ENCODE data around the gene DNLZ.

DNA sequence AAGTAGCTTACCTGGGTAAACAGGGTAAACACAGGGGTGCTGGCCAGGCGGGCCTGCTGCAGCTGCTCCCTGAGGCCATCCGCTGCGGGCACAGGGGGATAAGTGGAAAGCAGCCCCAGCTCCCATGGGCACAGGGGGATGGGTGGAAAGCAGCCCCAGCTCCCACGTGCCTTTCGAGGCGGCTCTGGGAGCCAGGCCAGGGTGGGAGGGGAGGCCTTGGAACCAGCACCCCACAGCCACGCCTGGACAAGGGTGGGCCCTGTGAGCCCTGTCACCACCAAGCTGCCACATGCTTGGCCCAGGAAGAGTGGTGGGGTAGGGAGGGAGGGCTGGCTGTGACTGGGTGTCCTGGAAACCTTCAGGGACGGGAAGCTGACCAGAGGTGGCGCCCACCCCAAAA, 17.8 kb upstream of the DNLZ start:
- TF ChIP-seq, protein P1, sequence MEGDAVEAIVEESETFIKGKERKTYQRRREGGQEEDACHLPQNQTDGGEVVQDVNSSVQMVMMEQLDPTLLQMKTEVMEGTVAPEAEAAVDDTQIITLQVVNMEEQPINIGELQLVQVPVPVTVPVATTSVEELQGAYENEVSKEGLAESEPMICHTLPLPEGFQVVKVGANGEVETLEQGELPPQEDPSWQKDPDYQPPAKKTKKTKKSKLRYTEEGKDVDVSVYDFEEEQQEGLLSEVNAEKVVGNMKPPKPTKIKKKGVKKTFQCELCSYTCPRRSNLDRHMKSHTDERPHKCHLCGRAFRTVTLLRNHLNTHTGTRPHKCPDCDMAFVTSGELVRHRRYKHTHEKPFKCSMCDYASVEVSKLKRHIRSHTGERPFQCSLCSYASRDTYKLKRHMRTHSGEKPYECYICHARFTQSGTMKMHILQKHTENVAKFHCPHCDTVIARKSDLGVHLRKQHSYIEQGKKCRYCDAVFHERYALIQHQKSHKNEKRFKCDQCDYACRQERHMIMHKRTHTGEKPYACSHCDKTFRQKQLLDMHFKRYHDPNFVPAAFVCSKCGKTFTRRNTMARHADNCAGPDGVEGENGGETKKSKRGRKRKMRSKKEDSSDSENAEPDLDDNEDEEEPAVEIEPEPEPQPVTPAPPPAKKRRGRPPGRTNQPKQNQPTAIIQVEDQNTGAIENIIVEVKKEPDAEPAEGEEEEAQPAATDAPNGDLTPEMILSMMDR (IDR thresholded peaks at IDR 0.05 in 4 of 5, conservative IDR thresholded peaks at IDR 0.05 in 1 of 5) = no peak
- TF ChIP-seq POLR2A (IDR thresholded peaks at IDR 0.05) = no peak
